HepG2 (cell line): ENCODE data around the gene METTL26. TPM values are rescaled to one million over a fixed set of nuclear protein-coding genes. Genes with fewer than 3 reads are reported as not detected.

Experiments
- ATAC-seq: fragments of 200-7000 bp; cut with Tn5 transposase; 3 replicates; pipeline ENCODE4 v1.9.1; 2020; ENCODE audit warnings: mild to moderate bottlenecking, moderate library complexity
- BruUV-seq: library from RNA; stranded (reverse); fragments of 400-500 nt; replicated peaks from 2 replicates; lab custom pipeline; 2021; lab: Mats Ljungman, UMichigan
- CTCF ChIA-PET: fragments of 300-600 bp; formaldehyde crosslinking; extraction: SDS; loops from one replicate; lab custom pipeline; 2021; ENCODE audit warnings: low total read pairs, inconsistent platforms, low intra/inter-chr PET ratio; lab: Yijun Ruan, JAX
- POLR2A ChIA-PET: fragments of 350-600 bp; sonication (Branson Sonifier 250); formaldehyde crosslinking; loops from one replicate; lab custom pipeline; 2020; ENCODE audit warnings: antibody characterized with exemption, inconsistent platforms; lab: Yijun Ruan, JAX
- DNase-seq: peaks from one replicate; pipeline ENCODE4 v3.0.0-alpha.2; 2015; ENCODE audit warnings: low spot score
- FAIRE-seq: peaks from 3 replicates; lab custom pipeline; 2011; peaks lifted over from hg19 to GRCh38; lab: Jason Lieb, UNC
- H2AFZ ChIP-seq: one replicate; pipeline ENCODE4 v1.6.1; 2011; ENCODE audit warnings: low read length, inconsistent platforms
- H3K27ac ChIP-seq: fragments of 300-600 bp; 3 replicates; pipeline ENCODE4 v1.8.0; 2011; ENCODE audit warnings: mixed run types, mild to moderate bottlenecking, mixed read lengths, low read length, inconsistent platforms; ENCODE audit not compliant: insufficient read depth; ENCODE audit errors: extremely low read length
- H3K27me3 ChIP-seq, 2 experiments: fragments of 200-600 bp in 1 of 2; 2 replicates in 1 of 2; 3 replicates in 1 of 2; pipeline versions ENCODE4 v1.6.0 to v1.8.0; 2011; ENCODE audit warnings: low read length in 2 of 2, mild to moderate bottlenecking in 2 of 2, moderate library complexity in 2 of 2, inconsistent platforms in 1 of 2; ENCODE audit not compliant: insufficient read depth in 2 of 2, control insufficient read depth in 1 of 2
- H3K36me3 ChIP-seq, 2 experiments: fragments of 200-600 bp in 1 of 2; replicated peaks in 1 of 2; 2 replicates in 1 of 2; 3 replicates in 1 of 2; pipeline versions ENCODE4 v1.5.1 to v1.8.0; 2011; ENCODE audit warnings: low read length in 2 of 2, inconsistent platforms in 1 of 2; ENCODE audit not compliant: insufficient read depth in 2 of 2, control insufficient read depth in 1 of 2
- H3K4me1 ChIP-seq: 2 replicates; pipeline ENCODE4 v1.5.1; 2012; ENCODE audit warnings: low read length, inconsistent platforms; ENCODE audit not compliant: insufficient read depth
- H3K4me2 ChIP-seq: 2 replicates; pipeline ENCODE4 v1.6.0; 2011; ENCODE audit warnings: low read depth, low read length, inconsistent platforms
- H3K4me3 ChIP-seq, 3 experiments: fragments of 200-600 bp in 1 of 3; sonication (generic), shearing (Covaris generic) in 1 of 3; replicated peaks in 1 of 3; 2 replicates each; pipeline ENCODE4 v1.5.1; 2011 to 2016; ENCODE audit warnings: low read length in 3 of 3, inconsistent platforms in 2 of 3, low read depth in 2 of 3, mild to moderate bottlenecking in 2 of 3, control low read depth in 1 of 3, mixed read lengths in 1 of 3; ENCODE audit not compliant: insufficient read depth in 1 of 3
- H3K79me2 ChIP-seq: one replicate; pipeline ENCODE4 v1.6.1; 2011; ENCODE audit warnings: low read length, inconsistent platforms; ENCODE audit not compliant: insufficient read depth
- H3K9ac ChIP-seq: 2 replicates; pipeline ENCODE4 v1.6.0; 2011; ENCODE audit warnings: mild to moderate bottlenecking, low read depth, low read length, inconsistent platforms; ENCODE audit not compliant: insufficient read depth
- H3K9me3 ChIP-seq: 2 replicates; pipeline ENCODE4 v1.5.1; 2012; ENCODE audit warnings: mild to moderate bottlenecking, low read length
- H4K20me1 ChIP-seq: 2 replicates; pipeline ENCODE4 v1.6.0; 2011; ENCODE audit warnings: inconsistent platforms, mild to moderate bottlenecking, low read length, moderate library complexity; ENCODE audit not compliant: insufficient read depth
- ARNT2 ChIP-seq: sonication (generic); formaldehyde crosslinking; IDR thresholded peaks from 2 replicates; pipeline ENCODE4 v1.8.0; 2022; ENCODE audit warnings: mild to moderate bottlenecking, low read depth, missing genetic modification reagents, moderate library complexity
- CHCHD3 ChIP-seq: sonication (generic); formaldehyde crosslinking; IDR thresholded peaks from 2 replicates; pipeline ENCODE4 v1.8.0; 2022; ENCODE audit warnings: mild to moderate bottlenecking, missing genetic modification reagents, moderate library complexity
- MXD3 ChIP-seq: IDR thresholded peaks from 2 replicates; pipeline ENCODE4 v1.6.1; 2016; ENCODE audit warnings: mild to moderate bottlenecking, missing biosample characterization, missing genetic modification reagents
- NR0B2 ChIP-seq: sonication (generic); formaldehyde crosslinking; IDR thresholded peaks from 2 replicates; pipeline ENCODE4 v1.4.0; 2020; ENCODE audit warnings: mild to moderate bottlenecking, missing genetic modification reagents
- SALL1 ChIP-seq: sonication (generic); formaldehyde crosslinking; IDR thresholded peaks from 2 replicates; pipeline ENCODE4 v1.8.0; 2022; ENCODE audit warnings: mild to moderate bottlenecking, missing genetic modification reagents
- SETDB1 ChIP-seq: sonication (generic); formaldehyde crosslinking; IDR thresholded peaks from 2 replicates; pipeline ENCODE4 v1.5.1; 2020; ENCODE audit warnings: missing genetic modification reagents, mild to moderate bottlenecking, borderline replicate concordance
- TARDBP ChIP-seq: sonication (generic); formaldehyde crosslinking; IDR thresholded peaks from 2 replicates; pipeline ENCODE4 v1.8.0; 2022; ENCODE audit warnings: mild to moderate bottlenecking, missing genetic modification reagents
- U2AF1 ChIP-seq: fragments of 200-400 bp; formaldehyde crosslinking; optimal IDR thresholded peaks from 2 replicates; pipeline ENCODE3; 2017; ENCODE audit warnings: mild to moderate bottlenecking, low read depth, low read length
- YEATS2 ChIP-seq: sonication (generic); formaldehyde crosslinking; IDR thresholded peaks from 2 replicates; pipeline ENCODE4 v1.4.0; 2020; ENCODE audit warnings: missing genetic modification reagents, borderline replicate concordance
- ZBED4 ChIP-seq: sonication (generic); formaldehyde crosslinking; IDR thresholded peaks from 2 replicates; pipeline ENCODE4 v1.4.0; 2020; ENCODE audit warnings: missing genetic modification reagents, borderline replicate concordance
- ZNF232 ChIP-seq: sonication (generic); formaldehyde crosslinking; IDR thresholded peaks from 2 replicates; pipeline ENCODE4 v1.4.0; 2020; ENCODE audit warnings: missing genetic modification reagents, borderline replicate concordance
- ZNF274 ChIP-seq: sonication (generic); formaldehyde crosslinking; IDR thresholded peaks from 2 replicates; pipeline ENCODE4 v1.5.1; 2020; ENCODE audit warnings: mild to moderate bottlenecking, missing genetic modification reagents
- ZNF331 ChIP-seq: sonication (generic); formaldehyde crosslinking; IDR thresholded peaks from 2 replicates; pipeline ENCODE4 v1.4.0; 2020; ENCODE audit warnings: missing genetic modification reagents
- ZNF350 ChIP-seq: sonication (generic); formaldehyde crosslinking; IDR thresholded peaks from 2 replicates; pipeline ENCODE4 v1.4.0; 2020; ENCODE audit warnings: mild to moderate bottlenecking, low read depth, missing genetic modification reagents, borderline replicate concordance
- ZNF432 ChIP-seq: sonication (generic); formaldehyde crosslinking; IDR thresholded peaks from 2 replicates; pipeline ENCODE4 v1.5.0; 2020; ENCODE audit warnings: missing genetic modification reagents, mild to moderate bottlenecking, borderline replicate concordance
- WGBS: methylation state at CpG from one replicate; pipeline ENCODE4 v1.1.6; 2017; ENCODE audit warnings: low lambda C conversion rate; 5-methylcytosine and 5-hydroxymethylcytosine counted together
- in situ Hi-C: cut with HindIII; loops from 2 replicates; pipeline ENCODE4 v1.10.0; 2017; ENCODE audit warnings: low pct_unique_long_range_greater_than_20kb; ENCODE audit not compliant: extremely low pct_ligation_motif_present
- intact Hi-C: fragments of 100-400 bp; cut with micrococcal nuclease; formaldehyde crosslinking; loops from one replicate; pipeline ENCODE4 v1.10.0; 2022; ENCODE audit not compliant: unreplicated experiment
- polyA plus RNA-seq, 8 experiments: library from polyadenylated mRNA; depleted of rRNA in 3 of 8; stranded (reverse) in 7 of 8; unstranded in 1 of 8; fragments of >200 nt; fragmentation: Illumina TruSeq in 4 of 8; extraction: Trizol in 4 of 8; gene quantifications; 2 replicates each; pipeline versions ENCODE4 v1.2.1 to v1.2.3, GENCODE V29; 2011 to 2016; ENCODE audit warnings: low read depth in 4 of 8, missing spikeins in 1 of 8, mixed read lengths in 1 of 8; ENCODE audit not compliant: insufficient read depth in 1 of 8
- total RNA-seq, 5 experiments: library from RNA; depleted of rRNA; stranded (reverse); fragments of >200 nt; fragmentation: Illumina TruSeq; extraction: Trizol; gene quantifications; 2 replicates each; pipeline ENCODE4 v1.2.3, GENCODE V29; 2016; ENCODE audit warnings: low read depth in 1 of 5
- TF ChIP-seq, protein P1 (sequence below): sonication (generic); formaldehyde crosslinking; IDR thresholded peaks from 2 replicates; pipeline ENCODE4 v1.4.0; 2020; ENCODE audit warnings: mild to moderate bottlenecking, missing genetic modification reagents

METTL26 gene
- total and polyA plus RNA-seq, 2 of the 13 experiments (the other 11 are each of a cell fraction or from before 2014, with no cell fraction given): 65.5 to 70.1 TPM

DNA sequence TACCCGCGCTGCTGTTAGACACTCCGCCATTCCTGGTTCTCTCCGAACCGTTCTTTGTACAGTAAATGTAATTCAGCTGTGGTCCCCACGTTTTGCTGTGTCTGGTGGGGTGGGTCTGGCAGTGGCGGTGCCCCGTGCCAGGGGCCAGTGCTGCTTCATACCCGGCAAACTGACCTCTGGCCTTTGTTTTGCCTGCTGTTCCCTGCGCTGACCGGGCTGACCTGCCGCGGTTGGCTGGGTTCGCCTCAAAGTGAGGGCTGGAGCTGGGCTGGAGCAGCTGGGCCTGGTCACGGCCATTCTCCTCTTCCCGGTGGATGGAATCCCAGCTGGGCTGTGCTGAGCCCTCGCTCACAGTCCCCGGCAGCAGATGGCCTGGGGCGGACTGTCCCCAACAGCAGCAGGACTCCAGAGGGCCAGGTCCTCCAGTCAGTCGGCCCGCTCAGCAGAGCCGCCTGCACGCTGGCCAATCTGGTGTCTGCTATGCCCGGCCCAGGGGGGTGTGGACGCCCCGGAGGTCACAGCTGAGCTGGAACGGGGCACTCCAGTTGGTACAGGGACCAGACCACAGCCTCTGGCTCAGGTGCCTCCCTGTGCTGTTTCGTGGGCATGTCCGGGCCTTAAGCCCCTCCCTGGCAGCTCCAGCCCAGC lies 6.8 kb downstream of the METTL26 start:
- CTCF ChIA-PET: no interaction called here
- H3K27ac ChIP-seq: peak overlapping the region; percentile 71
- peak overlapping the region in 2 of 3 experiments; percentile 58 to 74; a peak in 4 of 6 replicates for H3K4me3 ChIP-seq
- H3K27me3 ChIP-seq: no peaks in the 10 kb centered on the region
- no peaks in the 10 kb centered on the region for H3K9me3 ChIP-seq
- peak overlapping the region; percentile 95 for H3K4me2 ChIP-seq
- WGBS: 59% methylated on average over 12 of the region's 29 CpGs
- ATAC-seq (peak; percentile 61), DNase-seq (peak; percentile 44), FAIRE-seq (no peak)
- BruUV-seq: no TSS peak
- in situ Hi-C loops (no loop called here), intact Hi-C loops (no loop called here)
- peak overlapping the region; percentile 35; the same call in 1 of the 2 replicates for H3K9ac ChIP-seq
- no peaks in the 10 kb centered on the region for H3K79me2 ChIP-seq
- H4K20me1 ChIP-seq: no peaks in the 10 kb centered on the region
- H3K4me1 ChIP-seq: peaks cover 20% of the 10 kb centered on the region
- no peak overlapping the region for H2AFZ ChIP-seq
- POLR2A ChIA-PET: interaction anchor here (1.0 to 1.5 kb wide), 2 partner anchors 19 to 42 kb away, joined by 3 to 5 read pairs; no protein-coding TSS in a partner anchor
- peaks cover 4% of the 10 kb centered on the region in 2 experiments; a peak in 2 of 5 replicates for H3K36me3 ChIP-seq
- 0 out of 2 replicates have a peak, but pooled peaks have one; percentile 14 for TF ChIP-seq NR0B2 (CRISPR knock-in tag)
- peak; percentile 22 for TF ChIP-seq ZNF274
- peak; percentile 21; the same call in 1 of the 2 replicates for TF ChIP-seq ZBED4 (CRISPR knock-in tag)
- TF ChIP-seq SETDB1 (CRISPR knock-in tag): no peak
- TF ChIP-seq ZNF232: no peak
- TF ChIP-seq SALL1: peak; percentile 23; the same call in 1 of the 2 replicates
- TF ChIP-seq MXD3 (CRISPR knock-in tag): 0 out of 2 replicates have a peak, but pooled peaks have one; percentile 21
- no peak for TF ChIP-seq ZNF432 (CRISPR knock-in tag)
- TF ChIP-seq YEATS2 (CRISPR knock-in tag): 0 out of 2 replicates have a peak, but pooled peaks have one; percentile 19
- TF ChIP-seq CHCHD3 (CRISPR knock-in tag): 0 out of 2 replicates have a peak, but pooled peaks have one; percentile 47
- 0 out of 2 replicates have a peak, but pooled peaks have one; percentile 17 for TF ChIP-seq ZNF350 (CRISPR knock-in tag)
- TF ChIP-seq, protein P1, sequence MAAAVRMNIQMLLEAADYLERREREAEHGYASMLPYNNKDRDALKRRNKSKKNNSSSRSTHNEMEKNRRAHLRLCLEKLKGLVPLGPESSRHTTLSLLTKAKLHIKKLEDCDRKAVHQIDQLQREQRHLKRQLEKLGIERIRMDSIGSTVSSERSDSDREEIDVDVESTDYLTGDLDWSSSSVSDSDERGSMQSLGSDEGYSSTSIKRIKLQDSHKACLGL: peak; percentile 41; the same call in 1 of the 2 replicates
- TF ChIP-seq ZNF331: peak; percentile 30; the same call in 1 of the 2 replicates
- peak; percentile 13 for TF ChIP-seq U2AF1
- 0 out of 2 replicates have a peak, but pooled peaks have one; percentile 44 for TF ChIP-seq TARDBP (CRISPR knock-in tag)
- 0 out of 2 replicates have a peak, but pooled peaks have one; percentile 38 for TF ChIP-seq ARNT2 (CRISPR knock-in tag)
